ENCODE measurements around the gene TMEM263. TPM values are rescaled to one million over a fixed set of nuclear protein-coding genes. Genes with fewer than 3 reads are reported as not detected.

TMEM263 gene
- total RNA-seq, 1 donor from 2014 or later, result 48.9 TPM

- no peak overlapping the region for H3K4me3 Mint-ChIP-seq
- no peaks in the 10 kb centered on the region for H3K36me3 Mint-ChIP-seq
- no peaks in the 10 kb centered on the region for H3K4me1 Mint-ChIP-seq (ENCODE audit: unreplicated experiment)
- H3K9me3 Mint-ChIP-seq, result peaks cover 5% of the 10 kb centered on the region
- DNase-seq (ENCODE audit: extremely low spot score, unreplicated experiment), result no peak
- H3K27ac Mint-ChIP-seq, result no peak overlapping the region
- TF ChIP-seq CTCF (conservative IDR thresholded peaks at IDR 0.05), result no peak
- H3K27me3 Mint-ChIP-seq, result peaks cover 13% of the 10 kb centered on the region
Observed at GRCh38 chr12:106910202-106910601, 45.5 kb upstream of the TMEM263 start.

- DNase-seq (ENCODE audit: extremely low spot score, unreplicated experiment), result no peak
- Mint-ChIP-seq H3K4me3 (no peak overlapping the region), H3K36me3 (no peaks in the 10 kb centered on the region), H3K9me3 (peaks cover 4% of the 10 kb centered on the region), H3K27me3 (peaks cover 9% of the 10 kb centered on the region), H3K27ac (no peak overlapping the region), H3K4me1 (ENCODE audit: unreplicated experiment) (no peaks in the 10 kb centered on the region)
- no peak for TF ChIP-seq CTCF (conservative IDR thresholded peaks at IDR 0.05)
Observed at GRCh38 chr12:106911581-106911980, 44.1 kb upstream of the TMEM263 start.

GRCh38 chr12:106913456-106913855 is 42.3 kb upstream of the TMEM263 start:
- Mint-ChIP-seq H3K27me3 (peaks cover 4% of the 10 kb centered on the region), H3K27ac (no peak overlapping the region), H3K4me1 (ENCODE audit: unreplicated experiment) (peaks cover 6% of the 10 kb centered on the region), H3K4me3 (no peak overlapping the region), H3K9me3 (no peaks in the 10 kb centered on the region), H3K36me3 (no peaks in the 10 kb centered on the region)
- DNase-seq (ENCODE audit: extremely low spot score, unreplicated experiment), result no peak
- TF ChIP-seq CTCF (conservative IDR thresholded peaks at IDR 0.05), result no peak

- Mint-ChIP-seq H3K27me3 (no peaks in the 10 kb centered on the region), H3K9me3 (no peaks in the 10 kb centered on the region), H3K4me1 (ENCODE audit: unreplicated experiment) (peaks cover 15% of the 10 kb centered on the region)
Observed at GRCh38 chr12:106914796-106915634, 40.7 kb upstream of the TMEM263 start.

GRCh38 chr12:106915635-106916026 is 40.1 kb upstream of the TMEM263 start:
- no peak overlapping the region for H3K27ac Mint-ChIP-seq
- H3K9me3 Mint-ChIP-seq, result no peaks in the 10 kb centered on the region
- no peak for TF ChIP-seq CTCF (conservative IDR thresholded peaks at IDR 0.05)
- H3K4me3 Mint-ChIP-seq, result no peak overlapping the region
- no peaks in the 10 kb centered on the region for H3K27me3 Mint-ChIP-seq
- H3K36me3 Mint-ChIP-seq, result no peaks in the 10 kb centered on the region
- peaks cover 15% of the 10 kb centered on the region for H3K4me1 Mint-ChIP-seq (ENCODE audit: unreplicated experiment)
- DNase-seq (ENCODE audit: extremely low spot score, unreplicated experiment), result no peak

More at GRCh38 chr12:106914796-106915634, 40.7 kb upstream of the TMEM263 start:
- no peak for TF ChIP-seq CTCF (conservative IDR thresholded peaks at IDR 0.05)
- DNase-seq (ENCODE audit: extremely low spot score, unreplicated experiment), result no peak
- Mint-ChIP-seq H3K36me3 (no peaks in the 10 kb centered on the region), H3K4me3 (no peak overlapping the region), H3K27ac (no peak overlapping the region)

Data from type B pancreatic cell (in vitro differentiated cells).